Measurements from ENCODE around the gene TRHDE. TPM values are rescaled to one million over a fixed set of nuclear protein-coding genes. Genes with fewer than 3 reads are reported as not detected.

Gene TRHDE
- total RNA-seq, 1 donor from 2014 or later: not detected

DNA sequence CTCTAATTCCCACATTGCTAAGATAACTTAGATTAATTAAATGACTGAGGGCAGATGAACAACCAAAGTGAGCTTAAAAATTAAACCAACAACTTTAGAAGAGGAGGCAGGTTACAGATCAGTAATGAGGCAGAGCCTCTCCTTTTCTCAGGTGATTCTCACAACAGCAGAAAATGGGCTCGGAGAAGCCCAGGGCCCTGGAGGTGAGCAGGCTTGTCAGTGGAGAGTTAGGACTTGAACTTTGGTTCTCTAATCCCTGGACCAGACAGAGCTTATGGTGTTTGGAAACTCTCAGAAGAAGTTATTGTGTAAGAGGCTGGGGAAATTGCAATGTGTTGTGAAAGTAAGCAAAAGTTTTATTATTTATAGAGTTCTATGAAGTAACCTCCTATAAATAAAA lies 2.8 kb downstream of the TRHDE start:
- no peak for DNase-seq (ENCODE audit: low read depth, low spot score)

DNA sequence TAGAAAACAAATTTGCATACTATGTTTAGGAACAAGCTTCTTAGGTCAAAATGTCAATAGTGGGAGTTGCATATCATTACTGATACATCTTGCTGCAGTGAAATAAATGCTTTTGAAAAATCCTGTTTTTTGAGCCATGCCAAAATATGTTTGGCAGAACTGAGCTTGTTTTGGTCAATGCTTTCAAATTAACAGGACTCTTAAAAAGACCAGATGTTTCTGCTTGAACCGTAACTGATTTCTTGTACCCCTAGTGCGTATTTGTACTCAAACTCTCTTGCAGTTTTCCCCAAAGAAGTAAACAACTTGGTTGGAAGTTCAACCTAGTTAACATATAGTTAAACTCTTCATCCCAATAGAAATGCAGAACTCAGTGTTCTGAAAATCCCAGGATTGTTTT lies 3.4 kb downstream of the TRHDE start:
- DNase-seq (ENCODE audit: low read depth, low spot score): no peak

DNA sequence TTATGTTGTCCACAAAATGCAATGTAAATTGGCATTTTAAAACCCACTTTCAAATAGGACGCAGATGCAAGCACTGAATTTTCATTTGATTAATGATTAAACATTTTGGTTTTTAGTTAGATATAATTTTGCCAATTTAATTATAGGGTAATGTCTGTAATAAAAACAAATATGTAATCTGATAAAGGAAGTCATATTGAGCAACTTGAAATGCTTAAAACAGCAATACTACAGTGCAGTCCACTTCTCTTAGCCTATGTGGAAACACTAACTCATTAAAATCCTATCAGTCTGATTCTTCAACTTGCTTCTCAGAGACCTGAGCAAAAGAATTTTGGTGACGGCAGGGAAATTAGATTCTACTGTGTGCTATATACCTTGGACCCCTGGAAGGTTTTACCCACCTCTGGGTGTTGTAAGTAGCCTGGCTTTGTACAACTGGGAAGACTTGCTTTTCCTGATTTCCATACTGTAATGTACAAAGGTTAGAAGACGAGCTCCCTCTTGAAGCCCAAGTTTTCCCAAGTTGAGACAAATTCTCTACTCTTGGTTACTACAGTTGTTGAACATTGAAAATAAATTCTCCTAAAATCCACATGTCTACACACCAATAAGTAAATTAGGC lies 4.1 kb downstream of the TRHDE start:
- no peak for DNase-seq (ENCODE audit: low read depth, low spot score)

DNA sequence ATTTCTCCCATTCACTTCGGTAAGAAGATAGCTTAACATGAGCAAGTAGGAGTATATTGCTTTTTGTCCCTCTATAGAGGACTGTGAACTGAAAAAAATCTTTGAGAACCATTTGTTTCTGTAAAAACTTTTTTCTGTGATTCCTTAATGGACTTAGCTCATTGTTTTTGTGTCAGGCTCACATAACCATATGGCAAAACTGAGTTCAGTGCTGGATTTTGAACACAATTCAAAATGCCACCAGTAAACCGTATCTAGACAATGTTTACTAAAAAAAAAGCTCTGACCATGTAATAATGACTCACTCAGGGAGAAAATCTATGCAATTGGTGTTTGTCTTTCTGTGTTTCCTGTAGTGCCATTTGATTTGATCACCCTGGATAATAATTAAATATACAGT lies 5.2 kb downstream of the TRHDE start:
- no peak for DNase-seq (ENCODE audit: low read depth, low spot score)

DNA sequence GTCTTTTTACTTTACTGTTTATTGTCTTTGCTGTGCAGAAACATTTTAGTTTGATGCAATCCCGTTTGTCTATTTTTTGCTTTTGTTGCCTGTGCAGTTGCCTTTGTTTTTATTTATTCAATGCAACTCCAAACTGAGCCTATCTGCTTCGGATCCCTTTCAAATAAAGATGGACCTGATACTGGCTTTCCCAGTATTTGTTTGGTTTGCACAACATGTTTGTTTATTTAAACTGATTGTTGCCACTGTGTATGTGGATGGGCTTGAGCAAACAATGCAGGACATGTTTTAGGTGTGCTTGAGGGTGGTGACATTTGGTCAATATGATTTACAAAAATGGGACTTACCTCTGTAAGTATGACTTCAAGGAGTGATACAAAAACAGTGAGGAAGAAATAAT lies 6.7 kb downstream of the TRHDE start:
- DNase-seq (ENCODE audit: low read depth, low spot score): no peak

DNA sequence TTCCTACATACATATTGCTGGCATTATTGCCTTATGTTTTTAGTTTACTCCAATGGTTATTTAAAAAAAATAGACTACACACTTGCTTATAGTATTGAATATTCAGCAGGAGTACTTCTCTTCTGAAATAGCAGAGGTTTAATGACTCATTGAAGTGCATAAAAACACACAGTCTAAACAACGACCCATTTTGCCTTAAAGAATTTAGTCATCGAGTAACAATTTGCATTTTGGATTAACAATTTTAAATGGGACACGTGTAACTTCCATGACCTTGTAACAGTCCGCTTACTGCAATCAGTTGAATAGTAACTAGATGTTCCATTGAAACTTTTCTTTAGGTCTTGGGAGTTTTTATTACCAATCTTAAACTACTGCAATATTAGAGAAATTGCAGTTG lies 9.0 kb downstream of the TRHDE start:
- no peak for DNase-seq (ENCODE audit: low read depth, low spot score)

DNA sequence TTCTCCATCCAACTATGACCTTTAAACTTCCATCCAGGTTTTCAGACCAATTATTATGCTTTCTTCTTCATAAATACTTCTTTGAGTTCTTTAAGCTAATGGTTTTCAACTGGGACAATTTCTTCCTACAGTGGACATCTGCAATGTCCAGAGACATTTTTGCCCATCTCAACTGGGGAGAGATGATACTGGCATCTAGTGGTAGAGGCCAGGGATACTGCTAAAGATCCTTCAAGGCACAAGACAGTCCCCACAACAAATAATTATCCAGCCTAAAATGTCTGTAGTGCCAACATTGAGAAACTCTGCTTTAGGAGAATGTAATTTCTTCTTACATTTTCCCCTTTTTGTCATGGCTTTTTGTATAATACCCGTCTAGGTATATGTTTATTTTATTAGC lies 10.6 kb downstream of the TRHDE start:
- no peak for DNase-seq (ENCODE audit: low read depth, low spot score)

DNA sequence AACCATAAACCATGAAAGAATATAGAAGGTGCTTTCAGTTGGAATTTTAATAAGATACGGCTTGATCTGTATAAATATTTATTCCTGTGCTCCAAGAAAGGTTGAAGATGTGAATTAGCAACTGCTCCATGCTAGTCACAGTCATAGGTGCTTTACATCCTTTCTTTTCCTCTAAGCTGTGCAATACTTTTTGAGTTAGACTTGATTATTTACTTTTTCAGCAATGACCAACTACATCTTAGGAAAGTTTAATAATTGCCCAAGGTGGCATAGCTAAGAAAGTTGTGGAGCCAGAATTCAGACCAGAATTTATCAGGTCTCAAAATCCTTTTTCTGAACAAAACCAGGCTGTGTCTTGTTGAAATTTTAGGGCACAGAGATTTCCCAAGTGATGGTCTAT lies 13.7 kb downstream of the TRHDE start:
- DNase-seq (ENCODE audit: low read depth, low spot score): no peak

DNA sequence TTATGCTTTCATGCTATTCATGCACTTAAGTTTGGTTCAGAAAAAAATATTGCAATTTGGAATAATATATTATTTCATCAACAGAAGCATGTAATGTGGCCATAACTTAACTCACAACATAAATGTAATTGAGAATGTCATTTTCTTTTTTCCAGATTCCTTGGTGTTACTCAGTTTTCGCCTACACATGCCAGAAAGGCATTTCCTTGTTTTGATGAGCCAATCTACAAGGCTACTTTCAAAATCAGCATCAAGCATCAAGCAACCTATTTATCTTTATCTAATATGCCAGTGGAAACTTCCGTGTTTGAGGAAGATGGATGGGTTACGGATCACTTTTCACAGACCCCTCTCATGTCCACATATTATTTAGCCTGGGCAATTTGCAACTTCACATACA lies 14.4 kb downstream of the TRHDE start:
- no peak for DNase-seq (ENCODE audit: low read depth, low spot score)

DNA sequence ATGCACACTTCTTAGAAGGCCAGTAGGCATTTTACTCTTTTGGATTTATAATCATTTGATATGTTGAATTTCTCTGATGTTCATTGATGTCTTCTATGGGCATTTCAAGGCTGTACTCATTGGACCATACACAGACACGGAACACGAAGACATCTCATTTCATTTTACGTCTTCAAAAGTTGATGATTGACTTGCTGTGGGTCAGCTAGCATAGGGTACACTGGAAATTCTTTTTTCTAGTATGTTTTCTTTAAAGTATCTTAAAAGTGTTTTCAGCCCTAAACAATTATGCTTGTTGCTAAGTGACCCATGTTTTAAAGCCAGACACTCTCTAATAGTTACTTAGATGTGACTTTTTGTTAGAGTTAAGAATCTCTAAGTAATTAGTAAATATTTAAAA lies 16.3 kb downstream of the TRHDE start:
- DNase-seq (ENCODE audit: low read depth, low spot score): no peak

DNA sequence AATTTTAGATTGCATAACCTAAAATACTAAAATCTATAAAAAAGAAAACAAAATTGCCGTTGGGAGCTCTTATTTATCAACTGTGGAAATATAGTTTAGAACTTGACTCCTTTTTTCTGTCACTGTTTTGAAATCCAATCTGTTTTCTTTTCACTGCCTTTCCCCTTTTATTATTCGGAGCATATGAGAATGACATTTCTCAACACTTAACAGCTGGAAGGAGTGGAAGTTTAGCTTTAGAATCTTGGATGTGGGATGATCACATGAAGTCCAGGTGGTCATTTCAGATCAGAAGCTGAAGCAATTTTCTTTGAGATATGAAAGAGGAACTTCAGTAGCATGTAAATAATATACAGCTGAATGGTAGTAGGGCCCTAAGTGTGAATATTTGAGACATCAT lies 16.7 kb downstream of the TRHDE start:
- DNase-seq (ENCODE audit: low read depth, low spot score): no peak

DNA sequence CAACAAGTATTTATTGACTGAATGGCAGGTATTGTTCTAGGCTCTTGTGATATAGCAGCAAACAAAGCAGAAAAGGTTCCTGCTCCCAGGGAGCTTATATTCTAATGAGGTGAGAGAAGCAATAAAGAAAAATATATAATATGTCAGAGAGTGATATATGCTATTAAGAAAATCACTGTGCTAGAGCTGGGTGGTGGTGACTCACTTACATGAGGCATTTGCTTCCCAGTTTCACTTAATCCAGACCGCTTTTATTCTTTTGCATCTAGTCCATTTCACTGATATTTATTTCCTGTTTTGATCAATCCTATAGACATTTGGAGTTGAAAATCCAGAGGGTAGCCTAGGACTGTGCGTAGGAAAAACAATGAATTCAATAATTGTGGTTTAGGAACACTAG lies 17.5 kb downstream of the TRHDE start:
- no peak for DNase-seq (ENCODE audit: low read depth, low spot score)

DNA sequence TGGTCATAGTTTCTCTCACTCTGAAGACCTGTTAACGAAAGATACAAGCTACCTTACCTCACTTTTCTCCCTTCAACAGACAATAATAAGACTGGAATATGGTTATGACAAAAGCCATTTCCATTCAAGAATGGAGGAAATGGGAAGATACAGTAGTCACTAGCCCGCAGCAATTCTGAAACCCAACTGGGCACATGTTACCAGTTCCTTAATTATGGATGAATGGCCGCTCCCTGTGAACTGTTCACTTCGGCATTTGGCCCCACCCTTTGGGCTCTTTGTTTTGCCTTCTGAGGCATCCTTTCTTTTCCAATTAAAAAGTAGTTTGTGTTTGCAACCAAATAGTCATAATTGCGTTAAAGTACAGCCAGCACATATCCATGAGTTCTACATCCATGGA lies 19.0 kb downstream of the TRHDE start:
- no peak for DNase-seq (ENCODE audit: low read depth, low spot score)

DNA sequence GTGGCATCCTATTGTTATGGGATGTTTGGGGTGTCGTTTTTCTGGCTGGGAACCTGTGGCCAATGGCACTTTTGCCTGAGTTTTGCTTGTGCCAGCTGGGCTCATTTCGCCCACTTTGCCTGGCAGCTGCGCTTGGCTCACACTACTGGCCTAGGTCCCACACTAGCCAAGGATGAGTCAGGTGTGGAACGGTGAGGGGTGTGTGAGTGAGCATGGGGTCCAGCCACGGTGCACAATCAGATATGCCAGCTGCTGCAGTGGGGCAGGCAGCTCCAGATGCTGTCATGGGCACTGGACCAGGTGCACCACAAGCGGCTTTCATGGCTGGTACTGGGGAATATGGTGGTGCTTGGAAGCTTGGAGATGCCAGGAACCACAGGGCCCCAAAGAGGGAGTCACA lies 21.5 kb downstream of the TRHDE start:
- DNase-seq (ENCODE audit: low read depth, low spot score): no peak

DNA sequence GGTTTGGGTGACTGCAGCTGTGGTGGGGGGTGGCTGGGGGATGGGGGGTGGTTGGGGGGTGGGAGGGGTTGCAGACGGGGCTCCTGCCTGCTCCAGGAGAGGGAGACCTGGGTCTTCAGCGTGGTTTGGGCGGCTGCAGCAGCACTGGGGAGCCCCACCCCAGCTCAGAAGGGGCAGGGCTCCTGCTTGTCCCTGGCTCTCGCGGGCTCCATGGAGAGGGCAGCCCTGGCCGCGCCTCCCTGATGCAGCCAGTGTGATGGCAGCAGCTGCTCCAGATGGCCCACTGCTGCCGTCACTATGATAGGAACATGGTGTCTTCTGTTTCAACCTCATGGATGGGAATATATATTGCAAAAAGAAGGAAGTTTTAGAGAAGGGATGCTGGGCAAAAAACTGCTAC lies 22.9 kb downstream of the TRHDE start:
- DNase-seq (ENCODE audit: low read depth, low spot score): no peak

DNA sequence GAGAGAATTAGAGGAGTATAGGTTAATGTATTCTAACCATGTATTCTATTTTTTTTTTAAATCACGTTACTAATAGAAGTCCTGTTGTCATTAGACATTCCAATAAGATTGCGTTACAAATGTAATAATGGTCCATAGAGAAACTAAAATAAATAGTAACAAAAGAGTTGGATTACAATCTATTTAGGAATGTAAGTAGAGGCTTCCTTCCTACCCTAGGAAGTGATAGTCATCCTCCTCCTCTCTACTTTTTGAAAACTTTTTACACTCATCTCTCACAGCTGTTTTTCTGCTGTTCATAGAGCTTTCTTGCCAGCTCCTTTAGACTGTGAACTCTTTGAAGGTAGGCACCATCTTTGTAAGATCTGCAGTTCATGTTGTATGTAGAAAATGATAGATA lies 23.6 kb downstream of the TRHDE start:
- no peak for DNase-seq (ENCODE audit: low read depth, low spot score)

DNA sequence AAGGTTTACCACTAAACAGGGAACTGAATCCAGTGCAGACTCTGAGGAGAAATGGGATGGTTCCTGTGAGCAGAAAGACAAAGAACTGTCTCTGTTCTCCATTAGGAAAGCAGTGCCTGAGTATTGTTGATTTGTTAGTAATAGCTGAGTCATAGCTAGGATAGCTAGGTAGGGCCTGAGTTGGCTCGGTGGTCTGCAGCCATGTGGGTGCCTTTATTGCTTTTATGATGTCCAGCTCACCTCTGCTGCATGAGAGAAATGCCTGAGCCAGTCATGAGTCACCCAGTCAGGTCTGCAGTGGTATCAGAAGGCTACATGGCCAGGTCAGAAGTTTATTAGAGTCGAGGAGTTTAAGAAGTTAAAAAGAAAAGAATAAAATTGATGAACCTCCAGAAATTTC lies 24.2 kb downstream of the TRHDE start:
- DNase-seq (ENCODE audit: low read depth, low spot score): no peak

DNA sequence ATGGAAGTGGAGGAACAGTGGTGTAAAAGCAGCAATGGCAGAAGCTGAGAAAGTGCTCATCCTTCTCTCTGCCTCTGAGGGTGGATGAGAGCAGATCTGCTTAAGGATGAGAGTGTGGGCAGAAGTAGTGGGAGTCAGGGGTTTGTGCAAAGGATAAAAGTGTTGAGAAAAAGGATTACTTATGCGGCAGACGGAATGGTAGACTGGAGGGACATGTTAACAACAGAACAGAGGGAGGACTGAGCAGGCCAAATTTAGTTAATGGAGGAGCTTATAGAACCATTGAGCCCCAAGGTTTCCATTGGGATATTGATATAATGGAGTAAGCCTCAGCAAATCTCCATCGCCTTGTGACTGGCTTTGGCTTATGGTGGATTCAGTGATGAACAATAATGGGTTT lies 25.5 kb downstream of the TRHDE start:
- DNase-seq (ENCODE audit: low read depth, low spot score): no peak

DNA sequence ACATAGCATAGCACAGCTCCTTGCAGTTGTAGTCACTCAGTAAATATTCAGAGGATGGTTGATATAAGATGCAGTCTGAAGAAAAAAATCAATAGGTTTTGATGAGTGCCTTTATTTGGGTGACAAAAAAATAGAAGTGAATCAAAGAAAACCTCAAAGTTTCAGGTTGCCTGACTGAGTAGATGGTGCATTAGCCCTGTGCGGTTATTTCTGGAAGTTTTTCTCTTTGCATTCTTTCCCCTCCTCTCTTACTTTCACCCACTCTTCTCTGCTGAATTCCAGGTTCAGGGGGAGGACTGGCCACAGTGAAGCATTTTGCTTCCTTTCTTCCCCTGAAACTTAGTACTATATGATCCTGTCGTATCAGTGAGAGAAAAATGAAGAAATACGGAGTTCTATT lies 28.6 kb downstream of the TRHDE start:
- DNase-seq (ENCODE audit: low read depth, low spot score): no peak

DNA sequence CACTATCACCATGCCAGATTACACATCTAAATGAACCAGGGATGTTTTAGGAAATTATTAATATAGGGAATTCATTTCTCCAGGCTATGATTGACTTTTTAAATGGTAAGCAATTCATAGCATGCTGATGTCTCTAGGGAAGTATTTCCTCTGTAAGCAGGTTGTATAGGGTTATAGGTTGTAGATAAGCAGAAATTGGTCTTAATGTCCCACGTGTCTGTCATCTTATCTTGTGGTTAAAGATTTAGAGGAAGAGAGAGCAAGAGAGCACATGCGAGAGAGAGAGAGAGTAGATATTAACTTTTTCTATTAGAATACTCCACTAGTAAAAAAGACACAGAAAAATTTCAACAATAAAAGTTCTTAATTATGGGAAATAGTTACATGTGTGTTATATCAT lies 32.6 kb downstream of the TRHDE start:
- no peak for DNase-seq (ENCODE audit: low read depth, low spot score)

DNA sequence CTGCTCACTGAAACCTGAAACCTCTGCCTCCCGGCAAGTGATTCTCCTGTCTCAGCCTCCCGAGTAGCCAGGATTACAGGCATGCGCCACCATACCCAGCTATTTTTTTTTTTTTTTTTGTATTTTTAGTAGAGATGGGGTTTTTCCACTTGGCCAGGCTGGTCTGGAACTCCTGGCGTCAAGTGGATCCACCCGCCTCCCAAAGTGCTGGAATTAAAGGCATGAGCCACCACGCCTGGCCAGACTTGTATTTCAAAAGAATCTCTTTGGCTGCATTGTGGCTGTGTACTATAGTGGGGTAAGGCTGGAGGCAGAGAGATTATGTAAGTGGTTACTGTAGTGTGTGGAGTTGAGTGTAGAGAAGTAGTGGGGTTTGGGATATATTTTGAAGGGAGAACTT lies 35.1 kb downstream of the TRHDE start:
- DNase-seq (ENCODE audit: low read depth, low spot score): no peak

DNA sequence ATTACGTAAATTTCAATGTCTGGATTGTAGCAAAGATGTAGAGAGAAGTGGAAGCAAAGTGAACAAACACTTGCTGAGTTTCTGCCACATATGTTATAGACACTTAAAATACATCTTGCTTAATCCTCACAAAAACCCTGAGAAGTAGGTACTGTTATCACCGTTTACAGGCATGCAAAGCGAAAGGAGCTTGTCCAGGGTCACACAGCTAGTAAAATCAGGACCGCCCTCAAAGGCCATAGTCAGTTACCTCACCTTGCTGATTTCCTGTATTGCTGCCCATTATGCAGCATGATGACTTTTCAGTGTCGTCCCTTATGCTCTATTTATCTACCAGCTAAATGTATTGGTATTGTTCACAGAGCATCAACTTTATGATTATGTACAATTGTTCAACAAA lies 39.8 kb downstream of the TRHDE start:
- DNase-seq (ENCODE audit: low read depth, low spot score): no peak

DNA sequence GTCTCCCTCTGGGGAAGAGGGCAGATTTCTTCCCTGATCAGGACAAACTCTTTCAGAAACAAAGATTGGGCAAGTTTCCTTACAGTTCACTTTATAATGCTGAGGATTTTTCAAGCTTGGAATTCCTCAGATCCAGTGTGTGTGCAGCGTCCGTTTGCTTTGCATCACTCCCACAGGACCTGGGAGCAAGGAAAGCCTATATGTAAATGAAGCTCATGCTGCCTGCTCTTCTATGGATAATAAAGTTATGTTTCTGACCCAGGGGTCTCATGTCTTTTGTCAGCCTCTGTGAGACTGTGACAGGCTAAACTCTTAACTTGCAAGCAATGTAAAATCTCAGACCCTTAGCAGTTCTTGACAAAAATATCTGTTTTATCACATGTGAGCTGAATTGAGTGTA lies 41.6 kb downstream of the TRHDE start:
- DNase-seq (ENCODE audit: low read depth, low spot score): no peak

DNA sequence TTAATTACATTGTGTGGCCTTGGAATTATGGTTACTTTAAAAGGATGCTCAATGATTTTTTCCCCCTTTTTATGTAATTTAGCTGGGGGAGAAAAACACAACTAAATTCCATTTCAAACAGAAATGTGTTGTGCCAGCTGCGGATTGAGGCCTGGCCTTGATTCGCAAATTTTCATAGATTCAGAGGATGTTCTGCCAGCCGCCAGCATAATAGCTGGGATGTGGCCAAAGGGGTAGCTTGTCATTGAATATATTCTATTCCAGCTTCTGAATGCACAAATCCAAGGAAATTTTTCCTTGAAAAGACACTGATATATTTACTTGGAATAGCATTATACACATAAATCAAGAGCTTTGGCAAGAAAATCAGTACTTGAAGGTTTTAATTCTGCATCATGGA lies 43.7 kb downstream of the TRHDE start:
- DNase-seq (ENCODE audit: low read depth, low spot score): no peak
